HEK293T (cell line): Measurements from ENCODE around the gene PRKCB.

Source experiments
- CTCF ChIA-PET: fragments of 350-600 bp; formaldehyde crosslinking; extraction: SDS; loops from one replicate; lab custom pipeline; 2021; ENCODE audit warnings: antibody characterized with exemption, inconsistent platforms; lab: Yijun Ruan, JAX
- POLR2A ChIA-PET: fragments of 350-600 bp; formaldehyde crosslinking; extraction: SDS; loops from one replicate; lab custom pipeline; 2020; ENCODE audit warnings: antibody characterized with exemption, inconsistent platforms; lab: Yijun Ruan, JAX
- DNase-seq: peaks from one replicate; pipeline ENCODE4 v3.0.0; 2012; ENCODE audit warnings: mixed read lengths; ENCODE audit errors: extremely low spot score
- ARNT ChIP-seq: fragments of 450-650 bp; IDR thresholded peaks from 2 replicates; pipeline ENCODE4 v1.6.1; 2017; ENCODE audit warnings: mild to moderate bottlenecking
- BHLHE40 ChIP-seq: fragments of 450-650 bp; IDR thresholded peaks from 2 replicates; pipeline ENCODE4 v1.6.1; 2016; ENCODE audit warnings: mild to moderate bottlenecking, moderate library complexity, borderline replicate concordance
- CTBP1 ChIP-seq: fragments of 450-650 bp; IDR thresholded peaks from 2 replicates; pipeline ENCODE4 v1.6.1; 2016; ENCODE audit warnings: borderline replicate concordance
- ELF4 ChIP-seq: fragments of 450-650 bp; IDR thresholded peaks from 2 replicates; pipeline ENCODE4 v1.6.1; 2017; ENCODE audit warnings: antibody characterized with exemption
- FOXA1 ChIP-seq: fragments of 450-650 bp; IDR thresholded peaks from 2 replicates; pipeline ENCODE4 v1.6.1; 2016; ENCODE audit warnings: mild to moderate bottlenecking
- FOXK2 ChIP-seq: fragments of 450-650 bp; IDR thresholded peaks from 2 replicates; pipeline ENCODE4 v1.6.1; 2016; ENCODE audit warnings: mild to moderate bottlenecking
- FOXM1 ChIP-seq: fragments of 450-650 bp; IDR thresholded peaks from 2 replicates; pipeline ENCODE4 v1.6.1; 2017; ENCODE audit warnings: mild to moderate bottlenecking, borderline replicate concordance
- HDGF ChIP-seq: fragments of 450-650 bp; IDR thresholded peaks from 2 replicates; pipeline ENCODE4 v1.6.1; 2017; ENCODE audit warnings: antibody characterized with exemption, borderline replicate concordance
- L3MBTL2 ChIP-seq: fragments of 450-650 bp; conservative IDR thresholded peaks from 2 replicates; pipeline ENCODE4 v1.6.1; 2016; ENCODE audit warnings: mild to moderate bottlenecking
- LEF1 ChIP-seq: fragments of 450-650 bp; IDR thresholded peaks from 2 replicates; pipeline ENCODE4 v1.6.1; 2017; ENCODE audit warnings: mild to moderate bottlenecking, borderline replicate concordance
- NFRKB ChIP-seq: fragments of 450-650 bp; IDR thresholded peaks from 2 replicates; pipeline ENCODE4 v1.6.1; 2016; ENCODE audit warnings: mild to moderate bottlenecking, moderate library complexity
- PKNOX1 ChIP-seq: fragments of 450-650 bp; IDR thresholded peaks from 2 replicates; pipeline ENCODE4 v1.6.1; 2016
- SP1 ChIP-seq: fragments of 450-650 bp; IDR thresholded peaks from 2 replicates; pipeline ENCODE4 v1.6.1; 2017
- SUZ12 ChIP-seq: fragments of 450-650 bp; IDR thresholded peaks from 2 replicates; pipeline ENCODE4 v1.6.1; 2016; ENCODE audit warnings: mild to moderate bottlenecking
- TARDBP ChIP-seq: fragments of 450-650 bp; IDR thresholded peaks from 2 replicates; pipeline ENCODE4 v1.6.1; 2016
- ZNF384 ChIP-seq: fragments of 450-650 bp; IDR thresholded peaks from 2 replicates; pipeline ENCODE4 v1.6.1; 2016

PRKCB gene

GRCh38 chr16:24180451-24180850 lies 344.7 kb downstream of the PRKCB start:
- TF ChIP-seq NFRKB (no peak), HDGF (no peak), SP1 (no peak), SUZ12 (no peak), BHLHE40 (no peak), FOXA1 (no peak), CTBP1 (no peak)
- DNase-seq: no peak
- ChIA-PET POLR2A (no interaction called here), CTCF (no interaction called here)

GRCh38 chr16:24188021-24188542 lies 352.3 kb downstream of the PRKCB start:
- ChIA-PET POLR2A (no interaction called here), CTCF (no interaction called here)
- no peak for DNase-seq
- TF ChIP-seq HDGF: no peak
- no peak for TF ChIP-seq L3MBTL2
- TF ChIP-seq ELF4: no peak
- TF ChIP-seq ARNT: no peak
- no peak for TF ChIP-seq NFRKB

GRCh38 chr16:24188751-24189318 lies 353.1 kb downstream of the PRKCB start:
- POLR2A ChIA-PET: interaction anchor here (0.6 kb wide), 1 partner anchor 14 kb away, joined by 5 read pairs; no protein-coding TSS in a partner anchor
- TF ChIP-seq FOXM1 (no peak), SUZ12 (no peak), FOXK2 (no peak), ZNF384 (no peak), BHLHE40 (no peak), LEF1 (no peak), CTBP1 (no peak), HDGF (no peak), FOXA1 (no peak), ELF4 (no peak), SP1 (no peak), NFRKB (no peak), TARDBP (no peak), L3MBTL2 (no peak), ARNT (no peak), PKNOX1 (no peak)
- no peak for DNase-seq
- CTCF ChIA-PET: no interaction called here

DNA sequence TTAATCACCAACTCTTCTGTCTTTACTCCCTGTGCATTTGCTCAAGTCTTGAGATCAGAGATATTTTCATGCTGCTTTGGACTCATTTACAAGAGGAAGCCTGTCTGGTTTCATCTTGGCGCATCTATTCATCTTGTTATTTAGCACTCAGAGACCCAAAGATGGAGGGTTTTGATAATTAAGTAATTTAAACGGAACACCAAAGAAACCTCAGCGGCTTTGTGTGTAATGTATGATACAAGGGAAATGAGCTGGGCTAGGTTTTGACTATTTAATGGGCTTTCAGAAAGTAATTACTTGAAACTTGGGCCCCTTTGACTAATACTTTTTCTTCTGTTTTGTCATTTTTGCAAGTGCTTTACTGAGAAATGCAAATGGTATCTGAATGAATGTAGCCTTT lies 354.2 kb downstream of the PRKCB start:
- no peak for DNase-seq
- ChIA-PET CTCF (interaction anchor here (0.6 kb wide), 1 partner anchor 454 kb away, joined by 5 read pairs; no protein-coding TSS in a partner anchor), POLR2A (no interaction called here)
- TF ChIP-seq SUZ12 (no peak), LEF1 (no peak), SP1 (no peak), HDGF (no peak), TARDBP (no peak)

DNA sequence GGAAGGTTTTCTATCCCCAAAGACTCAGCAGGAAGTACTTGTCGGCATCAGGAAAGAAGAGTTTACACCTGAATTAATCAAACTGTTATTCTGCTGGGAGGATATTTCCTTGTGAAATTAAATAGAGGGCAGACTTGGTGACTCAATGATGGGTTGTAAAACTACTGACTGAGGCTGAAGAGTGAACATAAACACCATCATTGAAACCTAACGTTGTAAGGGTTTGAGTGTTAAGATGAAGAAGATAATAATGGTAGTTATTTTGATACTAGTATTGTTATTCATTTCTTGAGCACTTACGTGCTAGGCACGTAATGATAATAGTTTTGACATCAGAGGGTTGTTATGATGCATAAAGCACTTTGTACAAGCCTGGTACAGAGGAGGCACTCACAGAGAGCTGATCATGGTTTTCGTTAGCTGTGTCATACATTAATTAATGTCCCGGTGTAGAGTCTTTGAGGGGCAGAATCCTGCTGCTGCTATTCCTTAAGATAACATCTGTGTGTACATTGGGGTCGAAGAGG lies 356.2 kb downstream of the PRKCB start:
- no peak for DNase-seq
- CTCF ChIA-PET: no interaction called here
- POLR2A ChIA-PET: no interaction called here
- TF ChIP-seq FOXA1: no peak
- TF ChIP-seq L3MBTL2: no peak
- TF ChIP-seq ZNF384: no peak
- no peak for TF ChIP-seq LEF1
- no peak for TF ChIP-seq BHLHE40
- TF ChIP-seq PKNOX1: no peak
- TF ChIP-seq TARDBP: no peak
- TF ChIP-seq ELF4: no peak
- TF ChIP-seq ARNT: no peak
- no peak for TF ChIP-seq FOXK2
- no peak for TF ChIP-seq FOXM1
- TF ChIP-seq HDGF: no peak
- no peak for TF ChIP-seq SP1
- no peak for TF ChIP-seq SUZ12

GRCh38 chr16:24195221-24195620 lies 359.4 kb downstream of the PRKCB start:
- ChIA-PET POLR2A (no interaction called here), CTCF (no interaction called here)
- DNase-seq: no peak
- TF ChIP-seq ARNT: no peak
- TF ChIP-seq FOXA1: no peak
- no peak for TF ChIP-seq FOXK2
- no peak for TF ChIP-seq ZNF384
- no peak for TF ChIP-seq HDGF
- TF ChIP-seq NFRKB: no peak
- no peak for TF ChIP-seq FOXM1
- TF ChIP-seq L3MBTL2: no peak

- CTCF ChIA-PET: no interaction called here
Observed at GRCh38 chr16:24198807-24199533, 363.2 kb downstream of the PRKCB start.

More at GRCh38 chr16:24198807-24199533, 363.2 kb downstream of the PRKCB start:
- DNase-seq: no peak
- no peak for TF ChIP-seq PKNOX1
- no peak for TF ChIP-seq TARDBP
- no peak for TF ChIP-seq HDGF
- TF ChIP-seq ZNF384: no peak
- TF ChIP-seq FOXK2: no peak
- no peak for TF ChIP-seq ELF4
- no peak for TF ChIP-seq NFRKB
- no peak for TF ChIP-seq L3MBTL2
- TF ChIP-seq BHLHE40: no peak
- TF ChIP-seq SP1: no peak
- no peak for TF ChIP-seq FOXA1
- no peak for TF ChIP-seq CTBP1
- no peak for TF ChIP-seq ARNT
- POLR2A ChIA-PET: no interaction called here
